Stimulated activated CD4-positive, alpha-beta T cell treated with anti-CD3 and anti-CD28 coated beads, Interleukin-12 subunit alpha, Interleukin-12 subunit beta, amount 100 ng/mL, for 48 hours (primary cell): ENCODE data around the gene CALU.

ENCODE experiments used
- DNase-seq, 3 donors: peaks; one replicate each; pipeline ENCODE4 v3.0.0-alpha.2; 2020; ENCODE audit warnings: low read depth in 2 of 3, low spot score in 1 of 3

The CALU gene

GRCh38 chr7:128783143-128783861, 44.1 kb downstream of the CALU start:
- no peak for DNase-seq

GRCh38 chr7:128785738-128786137, 46.6 kb downstream of the CALU start:
- no peak for DNase-seq

GRCh38 chr7:128788446-128789412, 49.6 kb downstream of the CALU start:
- DNase-seq = no peak

- DNase-seq = no peak
These were observed 51.3 kb downstream of the CALU start for GRCh38 chr7:128790315-128791041.

GRCh38 chr7:128791121-128791971, 52.2 kb downstream of the CALU start, which contains the start of gene CCDC136:
Gene CCDC136, plus strand, starts transcription at chr7:128791968. Its CDS starts 444 bp downstream, at chr7:128792412.
- peak; percentile 43 to 73 (median 53) for DNase-seq

- DNase-seq = no peak
These were observed 52.8 kb downstream of the CALU start for GRCh38 chr7:128791972-128792327.

- DNase-seq = no peak
These were observed 53.5 kb downstream of the CALU start for GRCh38 chr7:128792471-128793180.

- DNase-seq = no peak
These were observed 54.0 kb downstream of the CALU start for GRCh38 chr7:128793181-128793547.

GRCh38 chr7:128794020-128794419, 54.9 kb downstream of the CALU start:
- no peak for DNase-seq

- no peak for DNase-seq
These were observed 55.3 kb downstream of the CALU start for GRCh38 chr7:128794436-128794835.

GRCh38 chr7:128795129-128795528, 56.0 kb downstream of the CALU start:
- DNase-seq = no peak

- DNase-seq = no peak
These were observed 57.2 kb downstream of the CALU start for GRCh38 chr7:128796327-128796726.

- DNase-seq = no peak
These were observed 60.3 kb downstream of the CALU start for GRCh38 chr7:128799451-128799850.

- no peak for DNase-seq
These were observed 61.4 kb downstream of the CALU start for GRCh38 chr7:128800567-128800966.

GRCh38 chr7:128801003-128801402, 61.8 kb downstream of the CALU start:
- DNase-seq = no peak

- no peak for DNase-seq
These were observed 62.7 kb downstream of the CALU start for GRCh38 chr7:128801667-128802418.

- DNase-seq = no peak
These were observed 65.3 kb downstream of the CALU start for GRCh38 chr7:128804484-128804883.

- no peak for DNase-seq
These were observed 66.1 kb downstream of the CALU start for GRCh38 chr7:128805225-128805624.

- DNase-seq = no peak
These were observed 68.0 kb downstream of the CALU start for GRCh38 chr7:128807191-128807590.
